K562 (cell line): ENCODE results near the gene EGLN1. TPM values are rescaled to one million over a fixed set of nuclear protein-coding genes. Genes with fewer than 3 reads are reported as not detected.

ENCODE experiments used
- ARID3B ChIP-seq: fragments of 250-450 bp; sonication (Bioruptor Pico); IDR thresholded peaks from 2 replicates; pipeline ENCODE4 v1.4.0; 2020; ENCODE audit warnings: borderline replicate concordance
- CBX3 ChIP-seq, 2 experiments: IDR thresholded peaks; 1 replicate in 1 of 2; 2 replicates in 1 of 2; pipeline ENCODE4 v1.6.1; 2012; ENCODE audit warnings: inconsistent platforms in 2 of 2, low read length in 2 of 2, borderline replicate concordance in 1 of 2, control low read depth in 1 of 2
- ERF ChIP-seq: fragments of 450-650 bp; formaldehyde crosslinking; IDR thresholded peaks from 2 replicates; pipeline ENCODE4 v1.4.0; 2020; ENCODE audit warnings: mild to moderate bottlenecking, mixed read lengths
- KLF13 ChIP-seq: fragments of 450-650 bp; IDR thresholded peaks from 2 replicates; pipeline ENCODE4 v1.6.1; 2016; ENCODE audit warnings: missing genetic modification characterization, low read depth, mild to moderate bottlenecking, missing compliant biosample characterization, moderate library complexity, borderline replicate concordance
- MYC ChIP-seq, 2 experiments: fragments of 250-450 bp in 1 of 2; sonication (Bioruptor Pico) in 1 of 2; IDR thresholded peaks; 2 replicates each; pipeline versions ENCODE4 v1.5.1 to v1.6.1; 2012 to 2021; ENCODE audit warnings: low read depth in 2 of 2, borderline replicate concordance in 1 of 2, improper control_type of control experiment in 1 of 2, low read length in 1 of 2, mild to moderate bottlenecking in 1 of 2, moderate library complexity in 1 of 2
- NKRF ChIP-seq: fragments of 450-650 bp; IDR thresholded peaks from 2 replicates; pipeline ENCODE4 v1.6.1; 2016; ENCODE audit warnings: borderline replicate concordance
- PHF20 ChIP-seq: fragments of 450-650 bp; IDR thresholded peaks from 2 replicates; pipeline ENCODE4 v1.6.1; 2018; ENCODE audit not compliant: partially characterized antibody
- PTRF ChIP-seq: fragments of 450-650 bp; IDR thresholded peaks from 2 replicates; pipeline ENCODE4 v1.6.1; 2016; ENCODE audit warnings: mild to moderate bottlenecking, missing genetic modification characterization, missing compliant biosample characterization
- SMARCC2 ChIP-seq: fragments of 450-650 bp; IDR thresholded peaks from 2 replicates; pipeline ENCODE4 v1.6.1; 2017; ENCODE audit warnings: antibody characterized with exemption, moderate library complexity, mild to moderate bottlenecking, low read depth
- SRSF3 ChIP-seq: fragments of 200-400 bp; formaldehyde crosslinking; IDR thresholded peaks from 2 replicates; pipeline ENCODE4 v1.6.1; 2016; ENCODE audit warnings: mild to moderate bottlenecking, low read length, moderate library complexity; ENCODE audit not compliant: insufficient read depth
- TCF3 ChIP-seq: sonication (generic); formaldehyde crosslinking; IDR thresholded peaks from 2 replicates; pipeline ENCODE4 v1.4.0; 2020; ENCODE audit warnings: mild to moderate bottlenecking, missing genetic modification reagents
- TFAP4 ChIP-seq: sonication (generic); formaldehyde crosslinking; IDR thresholded peaks from 2 replicates; pipeline ENCODE4 v1.8.0; 2022; ENCODE audit warnings: missing genetic modification reagents, mild to moderate bottlenecking, moderate library complexity, borderline replicate concordance
- ZBTB7A ChIP-seq: IDR thresholded peaks from 2 replicates; pipeline ENCODE4 v1.6.1; 2011; ENCODE audit warnings: low read depth, mild to moderate bottlenecking, low read length, moderate library complexity, borderline replicate concordance; ENCODE audit not compliant: control insufficient read depth
- ZNF586 ChIP-seq: fragments of 450-650 bp; formaldehyde crosslinking; conservative IDR thresholded peaks from 2 replicates; pipeline ENCODE4 v1.4.0; 2020; ENCODE audit warnings: mild to moderate bottlenecking, moderate library complexity
- polyA plus RNA-seq, 8 experiments: library from polyadenylated mRNA; depleted of rRNA in 4 of 8; stranded (reverse) in 5 of 8; unstranded in 3 of 8; fragments of >200 nt; fragmentation: Nextera tagmentation in 2 of 8; fragmentation: Illumina TruSeq in 1 of 8; extraction: Ambion mirVana in 2 of 8; extraction: Trizol in 1 of 8; gene quantifications; 2 replicates each; pipeline versions ENCODE4 v1.2.1 to v1.2.3, GENCODE V29; 2011 to 2014; ENCODE audit warnings: inconsistent platforms in 1 of 8, missing spikeins in 1 of 8
- total RNA-seq, 7 experiments: library from RNA; depleted of rRNA in 6 of 7; stranded (reverse); fragments of >200 nt in 6 of 7; fragmentation: Illumina TruSeq in 2 of 7; extraction: Trizol in 2 of 7; gene quantifications; 2 replicates each; pipeline versions ENCODE4 v1.2.1 to v1.2.3, GENCODE V29; 2011 to 2021; ENCODE audit warnings: low replicate concordance in 1 of 7

EGLN1 gene
- total and polyA plus RNA-seq, 9 of the 15 experiments (the other 6 are each of a cell fraction or from before 2014, with no cell fraction given) = 5.2 to 54.3 (median 24.6) TPM

GRCh38 chr1:231338270-231339128, 83.6 kb downstream of the EGLN1 start, which contains the start of gene SPRTN (continued):
- TF ChIP-seq ERF (0 out of 2 replicates have a peak, but pooled peaks have one; percentile 42), NKRF (peak; percentile 80; the same call in 1 of the 2 replicates), KLF13 (tag) (0 out of 2 replicates have a peak, but pooled peaks have one; percentile 35), SMARCC2 (peak; percentile 65; the same call in 1 of the 2 replicates), ARID3B (CRISPR knock-in tag) (0 out of 2 replicates have a peak, but pooled peaks have one; percentile 51), TCF3 (CRISPR knock-in tag) (0 out of 2 replicates have a peak, but pooled peaks have one; percentile 44), PTRF (tag) (no peak), ZNF586 (no peak), PHF20 (peak; percentile 35), CBX3 (IDR thresholded peaks at IDR 0.05; ENCODE audit: borderline replicate concordance in 1 of 2, low read length in 2 of 2) (0 out of 3 replicates have a peak, but pooled peaks of 1 of the 2 experiments have one; percentile 10), SRSF3 (no peak), ZBTB7A (peak; percentile 65; the same call in 1 of the 2 replicates), TFAP4 (CRISPR knock-in tag) (peak; percentile 58; the same call in 1 of the 2 replicates), MYC (IDR thresholded peaks at IDR 0.05; ENCODE audit: low read depth, low read length) (no peak), MYC (CRISPR knock-in tag; IDR thresholded peaks at IDR 0.05; ENCODE audit: borderline replicate concordance, low read depth) (0 out of 2 replicates have a peak, but pooled peaks have one; percentile 31)
